Activated T-cell treated with anti-CD3 and anti-CD28 coated beads, Interleukin-2, amount 50 U/mL, for 24 hours (primary cell): ENCODE results near the gene AP3B1.

Experiments
- DNase-seq: peaks from one replicate; pipeline ENCODE4 v3.0.0-alpha.2; 2020
- H3K27ac Mint-ChIP-seq: 2 replicates; pipeline ENCODE4 v1.8.0; 2020; ENCODE audit warnings: mild to moderate bottlenecking, mixed read lengths
- H3K27me3 Mint-ChIP-seq: 2 replicates; pipeline ENCODE4 v1.8.0; 2020; ENCODE audit warnings: mixed read lengths
- H3K36me3 Mint-ChIP-seq: 2 replicates; pipeline ENCODE4 v1.8.0; 2020; ENCODE audit warnings: low read depth, mixed read lengths
- H3K4me1 Mint-ChIP-seq: 2 replicates; pipeline ENCODE4 v1.8.0; 2020; ENCODE audit warnings: low read depth, mixed read lengths
- H3K4me3 Mint-ChIP-seq: 2 replicates; pipeline ENCODE4 v1.8.0; 2020; ENCODE audit warnings: mild to moderate bottlenecking, moderate library complexity, mixed read lengths
- H3K9me3 Mint-ChIP-seq: 2 replicates; pipeline ENCODE4 v1.8.0; 2020; ENCODE audit warnings: mixed read lengths

Gene AP3B1

GRCh38 chr5:78318337-78318736, 23.8 kb upstream of the AP3B1 start:
- Mint-ChIP-seq H3K27ac (no peak overlapping the region), H3K9me3 (no peaks in the 10 kb centered on the region), H3K27me3 (no peaks in the 10 kb centered on the region), H3K4me1 (no peaks in the 10 kb centered on the region), H3K4me3 (no peak overlapping the region), H3K36me3 (no peaks in the 10 kb centered on the region)
- no peak for DNase-seq

DNA sequence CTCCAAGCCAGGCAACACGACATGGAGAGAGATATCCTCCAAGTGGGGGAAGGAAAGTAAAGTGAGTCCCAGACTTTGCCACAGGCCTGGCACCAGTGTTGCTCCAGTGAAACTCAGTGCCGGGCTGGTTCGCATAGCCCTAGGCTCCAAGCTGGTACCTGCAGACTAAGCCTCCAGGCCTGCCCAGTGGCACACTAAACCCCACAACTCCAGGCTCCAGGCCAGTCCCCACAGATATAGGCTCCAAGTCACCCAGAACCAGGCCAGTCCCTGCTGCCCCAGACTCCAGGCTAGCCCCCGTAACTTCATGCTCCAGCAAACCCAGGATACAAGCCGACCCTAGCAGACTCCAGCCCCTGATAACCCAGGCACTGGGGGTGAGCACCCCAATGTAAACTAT, 23.0 kb upstream of the AP3B1 start:
- DNase-seq: no peak
- no peak overlapping the region for H3K4me3 Mint-ChIP-seq
- no peak overlapping the region for H3K27ac Mint-ChIP-seq
- no peaks in the 10 kb centered on the region for H3K36me3 Mint-ChIP-seq
- no peaks in the 10 kb centered on the region for H3K4me1 Mint-ChIP-seq
- H3K9me3 Mint-ChIP-seq: no peaks in the 10 kb centered on the region
- H3K27me3 Mint-ChIP-seq: no peaks in the 10 kb centered on the region

DNA sequence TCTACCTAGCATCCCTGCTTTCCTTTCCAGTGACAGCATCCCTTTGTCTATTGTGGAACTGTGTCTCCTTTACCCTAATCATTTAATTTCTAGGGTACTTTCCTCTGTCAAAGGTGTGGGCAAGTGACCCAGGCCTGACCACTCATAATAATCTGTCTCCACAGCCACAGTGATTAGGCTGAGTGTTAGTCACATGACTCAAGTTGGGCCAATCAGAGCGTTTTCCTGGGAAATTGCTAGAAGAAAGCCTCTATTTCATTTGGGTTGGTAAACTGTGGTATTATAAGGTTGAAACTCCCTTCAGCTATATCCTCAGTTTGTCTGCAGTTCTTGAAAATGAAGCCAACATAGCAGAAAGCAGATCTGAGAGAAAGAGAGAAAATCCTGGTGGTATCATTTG, 14.2 kb upstream of the AP3B1 start:
- no peak for DNase-seq
- Mint-ChIP-seq H3K36me3 (no peaks in the 10 kb centered on the region), H3K4me1 (no peaks in the 10 kb centered on the region), H3K9me3 (no peaks in the 10 kb centered on the region), H3K27me3 (peaks cover 27% of the 10 kb centered on the region), H3K4me3 (no peak overlapping the region), H3K27ac (no peak overlapping the region)

GRCh38 chr5:78300464-78301045, 6.1 kb upstream of the AP3B1 start:
- peaks cover 9% of the 10 kb centered on the region for H3K27me3 Mint-ChIP-seq
- no peak overlapping the region for H3K4me3 Mint-ChIP-seq
- no peaks in the 10 kb centered on the region for H3K9me3 Mint-ChIP-seq
- no peak overlapping the region for H3K27ac Mint-ChIP-seq
- H3K36me3 Mint-ChIP-seq: no peaks in the 10 kb centered on the region
- DNase-seq: no peak
- H3K4me1 Mint-ChIP-seq: peaks cover 7% of the 10 kb centered on the region

GRCh38 chr5:78295035-78295961, 800 bp upstream of the AP3B1 start:
- Mint-ChIP-seq H3K36me3 (peaks cover 26% of the 10 kb centered on the region), H3K9me3 (no peaks in the 10 kb centered on the region), H3K4me3 (peak overlapping the region; percentile 97), H3K27ac (peak overlapping the region; percentile 99), H3K4me1 (peaks cover 33% of the 10 kb centered on the region), H3K27me3 (no peaks in the 10 kb centered on the region)
- peak; percentile 69 for DNase-seq

GRCh38 chr5:78293851-78294247, 649 bp downstream of the AP3B1 start:
- Mint-ChIP-seq H3K27me3 (no peaks in the 10 kb centered on the region), H3K36me3 (peaks cover 26% of the 10 kb centered on the region), H3K9me3 (no peaks in the 10 kb centered on the region), H3K4me1 (peaks cover 44% of the 10 kb centered on the region), H3K4me3 (peak overlapping the region; percentile 97), H3K27ac (peak overlapping the region; percentile 99)
- no peak for DNase-seq

GRCh38 chr5:78291687-78292086, 2.8 kb downstream of the AP3B1 start:
- Mint-ChIP-seq H3K4me3 (peak overlapping the region; percentile 39), H3K27ac (no peak overlapping the region), H3K4me1 (peaks cover 55% of the 10 kb centered on the region), H3K27me3 (no peaks in the 10 kb centered on the region), H3K9me3 (no peaks in the 10 kb centered on the region), H3K36me3 (peaks cover 32% of the 10 kb centered on the region)
- DNase-seq: no peak

DNA sequence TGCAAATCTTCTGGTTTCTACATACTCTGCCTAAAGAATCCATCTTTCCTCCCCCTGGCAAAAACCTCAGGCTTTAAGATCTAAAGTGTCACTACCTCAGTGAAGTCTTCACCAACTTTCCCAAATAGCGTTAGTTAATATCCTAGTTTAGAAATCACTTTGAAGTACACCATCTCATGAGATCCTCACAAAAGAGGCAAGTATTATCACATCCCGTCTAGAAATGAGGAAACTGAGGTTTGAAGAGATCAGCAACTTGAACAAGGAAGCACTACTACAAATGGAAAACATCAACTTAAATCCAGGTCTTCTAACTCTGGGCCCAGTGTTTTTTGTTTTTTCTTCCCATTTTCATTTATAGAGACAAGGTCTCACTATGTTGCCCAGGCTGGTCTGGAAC, 4.6 kb downstream of the AP3B1 start:
- Mint-ChIP-seq H3K9me3 (no peaks in the 10 kb centered on the region), H3K4me3 (no peak overlapping the region), H3K27me3 (no peaks in the 10 kb centered on the region), H3K4me1 (peaks cover 61% of the 10 kb centered on the region), H3K36me3 (peaks cover 33% of the 10 kb centered on the region), H3K27ac (no peak overlapping the region)
- no peak for DNase-seq

- Mint-ChIP-seq H3K36me3 (peaks cover 22% of the 10 kb centered on the region), H3K4me3 (no peak overlapping the region), H3K27me3 (no peaks in the 10 kb centered on the region), H3K4me1 (peaks cover 66% of the 10 kb centered on the region), H3K9me3 (no peaks in the 10 kb centered on the region), H3K27ac (no peak overlapping the region)
- DNase-seq: no peak
These were observed 6.3 kb downstream of the AP3B1 start for GRCh38 chr5:78288246-78288645.

- Mint-ChIP-seq H3K4me1 (peaks cover 66% of the 10 kb centered on the region), H3K4me3 (no peak overlapping the region), H3K27me3 (no peaks in the 10 kb centered on the region), H3K9me3 (no peaks in the 10 kb centered on the region), H3K27ac (no peak overlapping the region), H3K36me3 (peaks cover 22% of the 10 kb centered on the region)
- DNase-seq: no peak
These were observed 6.7 kb downstream of the AP3B1 start for GRCh38 chr5:78287833-78288232.

- DNase-seq: no peak
These were observed 7.3 kb downstream of the AP3B1 start for GRCh38 chr5:78287169-78287568.

GRCh38 chr5:78286290-78286689, 8.2 kb downstream of the AP3B1 start:
- H3K4me1 Mint-ChIP-seq: peaks cover 58% of the 10 kb centered on the region
- peaks cover 10% of the 10 kb centered on the region for H3K36me3 Mint-ChIP-seq
- no peak for DNase-seq
- H3K27ac Mint-ChIP-seq: no peak overlapping the region
- no peaks in the 10 kb centered on the region for H3K27me3 Mint-ChIP-seq
- no peaks in the 10 kb centered on the region for H3K9me3 Mint-ChIP-seq
- H3K4me3 Mint-ChIP-seq: no peak overlapping the region

More at GRCh38 chr5:78287169-78287568, 7.3 kb downstream of the AP3B1 start:
- no peaks in the 10 kb centered on the region for H3K9me3 Mint-ChIP-seq
- peaks cover 61% of the 10 kb centered on the region for H3K4me1 Mint-ChIP-seq
- no peaks in the 10 kb centered on the region for H3K27me3 Mint-ChIP-seq
- peaks cover 17% of the 10 kb centered on the region for H3K36me3 Mint-ChIP-seq
- H3K4me3 Mint-ChIP-seq: no peak overlapping the region
- no peak overlapping the region for H3K27ac Mint-ChIP-seq

GRCh38 chr5:78283802-78284201, 10.7 kb downstream of the AP3B1 start:
- Mint-ChIP-seq H3K4me3 (no peak overlapping the region), H3K27me3 (no peaks in the 10 kb centered on the region), H3K9me3 (no peaks in the 10 kb centered on the region), H3K36me3 (peaks cover 9% of the 10 kb centered on the region), H3K4me1 (peaks cover 42% of the 10 kb centered on the region), H3K27ac (no peak overlapping the region)
- DNase-seq: no peak

- Mint-ChIP-seq H3K27ac (no peak overlapping the region), H3K27me3 (no peaks in the 10 kb centered on the region), H3K9me3 (no peaks in the 10 kb centered on the region), H3K36me3 (peaks cover 6% of the 10 kb centered on the region), H3K4me3 (no peak overlapping the region), H3K4me1 (peaks cover 40% of the 10 kb centered on the region)
- DNase-seq: no peak
These were observed 11.4 kb downstream of the AP3B1 start for GRCh38 chr5:78283105-78283504.

GRCh38 chr5:78280261-78280660, 14.2 kb downstream of the AP3B1 start:
- H3K36me3 Mint-ChIP-seq: peaks cover 2% of the 10 kb centered on the region

More at GRCh38 chr5:78280261-78280660, 14.2 kb downstream of the AP3B1 start:
- Mint-ChIP-seq H3K27ac (no peak overlapping the region), H3K27me3 (no peaks in the 10 kb centered on the region), H3K4me3 (no peak overlapping the region), H3K9me3 (no peaks in the 10 kb centered on the region), H3K4me1 (peaks cover 29% of the 10 kb centered on the region)
- no peak for DNase-seq
